Stimulated activated CD4-positive, alpha-beta T cell treated with anti-CD3 and anti-CD28 coated beads, Interleukin-4, amount 100 ng/mL, for 4 hours (primary cell): ENCODE results near the gene CCSER2.

Source experiments
- DNase-seq, 2 experiments: peaks; one replicate each; pipeline ENCODE4 v3.0.0-alpha.2; 2020

Gene CCSER2

DNA sequence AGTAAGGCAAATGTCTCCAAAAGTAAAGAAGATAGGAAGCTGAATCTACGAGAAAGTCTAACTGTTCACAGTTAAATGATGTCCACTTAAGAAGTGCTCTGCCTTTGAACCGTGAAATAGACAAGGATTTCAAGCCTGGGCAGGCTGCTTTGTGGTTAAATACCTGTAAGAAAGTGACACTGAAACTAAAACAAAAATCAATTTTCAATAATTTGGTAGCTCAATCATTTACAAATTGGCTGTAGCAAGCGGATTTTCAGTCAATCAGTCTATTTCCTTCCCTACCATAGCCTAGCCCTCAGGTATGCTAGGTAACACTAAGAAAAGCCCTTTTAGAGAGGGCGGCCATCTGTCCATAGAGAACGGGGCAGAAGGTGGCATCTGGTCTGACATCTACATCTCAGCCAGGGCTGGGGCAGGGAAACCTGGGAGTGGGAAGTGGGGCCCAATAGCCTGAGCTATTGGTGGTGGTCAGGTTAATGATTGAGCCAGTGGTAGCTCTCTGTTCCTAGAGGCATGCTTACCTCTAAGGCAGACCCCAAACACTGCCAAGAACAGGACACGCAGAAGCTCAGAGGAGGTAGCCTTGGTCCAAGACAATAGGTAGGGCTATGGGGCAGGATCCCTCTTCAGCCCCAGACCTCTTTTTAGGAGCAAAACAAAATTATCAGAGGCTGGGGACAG lies 223.2 kb downstream of the CCSER2 start:
- no peak for DNase-seq

- no peak for DNase-seq
Observed at GRCh38 chr10:84552478-84552877, 224.1 kb downstream of the CCSER2 start.

DNA sequence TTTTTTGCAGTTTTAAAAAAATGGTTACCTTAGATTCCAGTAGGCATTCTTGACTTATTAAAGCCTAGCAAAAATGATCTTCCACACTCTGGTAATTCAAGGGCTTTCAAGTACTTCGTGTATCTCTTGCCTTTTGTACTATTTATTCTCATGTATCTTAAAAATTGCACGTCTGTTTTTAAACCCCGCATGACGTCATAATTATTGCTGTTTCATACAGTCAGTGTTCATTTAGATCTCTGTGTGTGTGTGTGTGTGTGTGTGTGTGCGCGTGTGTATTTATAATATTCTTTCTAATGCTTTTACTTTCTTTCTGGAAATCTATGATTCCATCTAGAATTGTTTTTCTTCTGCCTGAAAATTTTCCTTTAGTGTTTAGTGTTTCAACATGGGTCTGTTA lies 234.2 kb downstream of the CCSER2 start:
- no peak for DNase-seq

- DNase-seq = no peak
Observed at GRCh38 chr10:84563355-84563754, 235.0 kb downstream of the CCSER2 start.

GRCh38 chr10:84563868-84564267 lies 235.5 kb downstream of the CCSER2 start:
- DNase-seq = no peak

GRCh38 chr10:84565881-84566582 lies 237.6 kb downstream of the CCSER2 start:
- DNase-seq = no peak

GRCh38 chr10:84567133-84567532 lies 238.7 kb downstream of the CCSER2 start:
- no peak for DNase-seq
